Gastroesophageal sphincter (tissue), 3 donors: Measurements from ENCODE around the gene SIN3A.

Source experiments
- EP300 ChIP-seq: sonication (generic); formaldehyde crosslinking; IDR thresholded peaks from one replicate; pipeline ENCODE4 v1.6.1; 2017; ENCODE audit warnings: antibody characterized with exemption, mild to moderate bottlenecking
- POLR2A ChIP-seq, 2 donors: fragments of 450-650 bp; IDR thresholded peaks; one replicate each; pipeline ENCODE4 v1.6.1; 2017; ENCODE audit warnings: antibody characterized with exemption in 2 of 2, mild to moderate bottlenecking in 2 of 2, moderate library complexity in 1 of 2
- POLR2AphosphoS5 ChIP-seq: sonication (generic); formaldehyde crosslinking; IDR thresholded peaks from one replicate; pipeline ENCODE4 v1.6.1; 2017; ENCODE audit warnings: antibody characterized with exemption
- TF ChIP-seq, protein P1 (sequence below), 4 experiments: fragments of 200-600 bp in 2 of 4; fragments of 450-650 bp in 2 of 4; sonication (generic) in 1 of 4; IDR thresholded peaks; one replicate each; pipeline ENCODE4 v1.5.1; 2017 to 2019; ENCODE audit warnings: antibody characterized with exemption in 4 of 4, mild to moderate bottlenecking in 2 of 4, moderate library complexity in 2 of 4

DNA sequence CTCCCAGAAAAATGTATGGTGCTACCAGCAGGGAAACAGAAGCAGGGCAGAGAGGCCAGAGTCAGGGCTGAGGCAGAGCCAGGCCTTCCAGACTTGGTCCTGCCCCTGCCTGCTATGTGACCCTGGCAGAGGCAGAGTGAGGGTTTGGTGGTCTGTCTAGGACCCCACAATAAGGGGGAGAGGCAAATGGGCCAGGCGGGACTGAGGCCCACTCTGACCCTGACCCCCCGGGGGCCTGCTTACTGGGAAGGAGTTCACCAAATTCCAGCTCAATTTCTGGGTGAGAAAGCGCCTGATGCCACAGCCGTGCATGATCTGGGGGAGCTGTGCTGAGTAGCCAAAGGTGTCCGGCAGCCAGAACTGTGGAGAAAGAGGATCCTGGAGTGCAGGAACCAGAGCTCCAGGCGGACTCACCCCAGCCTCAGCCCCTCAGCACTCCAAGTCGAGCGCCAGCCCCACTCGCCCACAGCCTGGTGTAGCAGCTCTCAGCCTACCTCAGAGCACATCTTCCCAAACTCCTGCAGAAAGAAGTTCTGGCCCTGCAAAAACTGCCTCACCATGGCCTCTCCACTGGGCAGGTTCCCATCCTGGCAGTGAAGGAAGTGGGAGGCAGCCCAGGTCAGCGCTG, 90.0 kb downstream of the SIN3A start:
- TF ChIP-seq, protein P1, sequence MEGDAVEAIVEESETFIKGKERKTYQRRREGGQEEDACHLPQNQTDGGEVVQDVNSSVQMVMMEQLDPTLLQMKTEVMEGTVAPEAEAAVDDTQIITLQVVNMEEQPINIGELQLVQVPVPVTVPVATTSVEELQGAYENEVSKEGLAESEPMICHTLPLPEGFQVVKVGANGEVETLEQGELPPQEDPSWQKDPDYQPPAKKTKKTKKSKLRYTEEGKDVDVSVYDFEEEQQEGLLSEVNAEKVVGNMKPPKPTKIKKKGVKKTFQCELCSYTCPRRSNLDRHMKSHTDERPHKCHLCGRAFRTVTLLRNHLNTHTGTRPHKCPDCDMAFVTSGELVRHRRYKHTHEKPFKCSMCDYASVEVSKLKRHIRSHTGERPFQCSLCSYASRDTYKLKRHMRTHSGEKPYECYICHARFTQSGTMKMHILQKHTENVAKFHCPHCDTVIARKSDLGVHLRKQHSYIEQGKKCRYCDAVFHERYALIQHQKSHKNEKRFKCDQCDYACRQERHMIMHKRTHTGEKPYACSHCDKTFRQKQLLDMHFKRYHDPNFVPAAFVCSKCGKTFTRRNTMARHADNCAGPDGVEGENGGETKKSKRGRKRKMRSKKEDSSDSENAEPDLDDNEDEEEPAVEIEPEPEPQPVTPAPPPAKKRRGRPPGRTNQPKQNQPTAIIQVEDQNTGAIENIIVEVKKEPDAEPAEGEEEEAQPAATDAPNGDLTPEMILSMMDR (IDR thresholded peaks at IDR 0.05), result no peak
- no peak for TF ChIP-seq POLR2A (IDR thresholded peaks at IDR 0.05)
- TF ChIP-seq POLR2AphosphoS5, result no peak
- TF ChIP-seq EP300, result no peak
